Measurements from ENCODE around the gene STXBP1.

DNA sequence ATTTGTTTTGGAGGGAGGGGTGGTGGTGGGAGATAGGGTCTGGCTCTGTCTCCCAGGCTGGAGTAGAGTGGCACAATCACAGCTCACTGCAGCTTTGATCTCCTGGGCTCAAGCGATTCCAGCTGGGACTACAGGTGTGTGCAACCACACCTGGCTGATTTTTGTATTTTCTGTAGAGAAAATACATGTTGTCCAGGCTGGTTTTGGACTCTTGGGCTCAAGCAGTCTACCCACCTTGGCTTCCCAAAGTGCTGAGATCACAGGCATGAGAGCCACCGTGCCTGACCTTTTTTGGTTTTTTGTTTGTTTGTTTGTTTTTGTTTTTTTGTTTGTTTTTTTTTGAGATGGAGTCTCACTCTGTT is 15.4 kb downstream of the STXBP1 start:
- TF ChIP-seq, protein P1, sequence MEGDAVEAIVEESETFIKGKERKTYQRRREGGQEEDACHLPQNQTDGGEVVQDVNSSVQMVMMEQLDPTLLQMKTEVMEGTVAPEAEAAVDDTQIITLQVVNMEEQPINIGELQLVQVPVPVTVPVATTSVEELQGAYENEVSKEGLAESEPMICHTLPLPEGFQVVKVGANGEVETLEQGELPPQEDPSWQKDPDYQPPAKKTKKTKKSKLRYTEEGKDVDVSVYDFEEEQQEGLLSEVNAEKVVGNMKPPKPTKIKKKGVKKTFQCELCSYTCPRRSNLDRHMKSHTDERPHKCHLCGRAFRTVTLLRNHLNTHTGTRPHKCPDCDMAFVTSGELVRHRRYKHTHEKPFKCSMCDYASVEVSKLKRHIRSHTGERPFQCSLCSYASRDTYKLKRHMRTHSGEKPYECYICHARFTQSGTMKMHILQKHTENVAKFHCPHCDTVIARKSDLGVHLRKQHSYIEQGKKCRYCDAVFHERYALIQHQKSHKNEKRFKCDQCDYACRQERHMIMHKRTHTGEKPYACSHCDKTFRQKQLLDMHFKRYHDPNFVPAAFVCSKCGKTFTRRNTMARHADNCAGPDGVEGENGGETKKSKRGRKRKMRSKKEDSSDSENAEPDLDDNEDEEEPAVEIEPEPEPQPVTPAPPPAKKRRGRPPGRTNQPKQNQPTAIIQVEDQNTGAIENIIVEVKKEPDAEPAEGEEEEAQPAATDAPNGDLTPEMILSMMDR (IDR thresholded peaks at IDR 0.05; ENCODE audit: low read length): no peak
- TF ChIP-seq EZH2 (IDR thresholded peaks at IDR 0.05; ENCODE audit: borderline replicate concordance, low read length): no peak

Data from OCI-LY1 (cell line).